OCI-LY1 (cell line): ENCODE measurements around the gene CEP164.

Experiments used
- CTCF ChIP-seq: fragments of 200-600 bp; sonication (generic), shearing (Covaris generic); IDR thresholded peaks from 2 replicates; pipeline ENCODE4 v1.5.1; 2017; ENCODE audit warnings: mild to moderate bottlenecking, antibody characterized with exemption, low read length, moderate library complexity, mixed read lengths
- EZH2 ChIP-seq: fragments of 200-600 bp; sonication (generic), shearing (Covaris generic); IDR thresholded peaks from 2 replicates; pipeline ENCODE4 v1.8.0; 2017; ENCODE audit warnings: borderline replicate concordance, mixed run types, mild to moderate bottlenecking, antibody characterized with exemption, low read length, moderate library complexity, mixed read lengths

GRCh38 chr11:117366875-117367274 lies 39.2 kb downstream of the CEP164 start:
- TF ChIP-seq CTCF = no peak
- no peak for TF ChIP-seq EZH2
